ENCODE results near the gene MAPK8IP1.

The MAPK8IP1 gene

GRCh38 chr11:45928535-45929215, 43.2 kb downstream of the MAPK8IP1 start:
- DNase-seq: no peak

DNA sequence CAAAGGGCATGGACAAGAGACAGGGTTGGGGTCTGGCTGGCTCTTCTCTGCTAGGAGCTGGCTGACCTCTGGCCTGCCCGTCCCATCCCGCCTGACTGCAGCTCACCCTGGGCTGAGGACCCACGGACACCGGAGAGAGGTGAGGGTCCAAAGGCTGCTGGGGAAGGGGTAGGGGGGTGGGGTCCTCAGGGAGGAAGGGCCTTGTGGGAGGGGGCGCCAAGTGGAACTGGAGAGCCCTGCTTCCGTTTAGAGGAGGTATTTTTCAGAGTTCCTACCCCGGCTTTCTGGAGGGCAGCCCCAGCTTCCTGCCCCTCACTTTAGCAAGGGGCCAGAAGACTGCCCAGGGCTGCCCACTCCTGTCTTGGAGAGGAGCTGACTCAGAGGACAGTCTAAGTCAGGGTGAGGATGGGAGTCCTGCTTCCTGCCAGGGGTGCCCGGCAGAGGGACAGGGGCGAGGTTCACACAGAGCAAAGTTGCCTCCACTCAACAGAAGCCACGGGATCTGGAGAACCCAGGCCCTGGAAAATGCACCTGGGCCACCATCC, 44.1 kb downstream of the MAPK8IP1 start:
- DNase-seq: no peak

GRCh38 chr11:45930031-45930794, 44.8 kb downstream of the MAPK8IP1 start:
- DNase-seq: peak; percentile 77

DNA sequence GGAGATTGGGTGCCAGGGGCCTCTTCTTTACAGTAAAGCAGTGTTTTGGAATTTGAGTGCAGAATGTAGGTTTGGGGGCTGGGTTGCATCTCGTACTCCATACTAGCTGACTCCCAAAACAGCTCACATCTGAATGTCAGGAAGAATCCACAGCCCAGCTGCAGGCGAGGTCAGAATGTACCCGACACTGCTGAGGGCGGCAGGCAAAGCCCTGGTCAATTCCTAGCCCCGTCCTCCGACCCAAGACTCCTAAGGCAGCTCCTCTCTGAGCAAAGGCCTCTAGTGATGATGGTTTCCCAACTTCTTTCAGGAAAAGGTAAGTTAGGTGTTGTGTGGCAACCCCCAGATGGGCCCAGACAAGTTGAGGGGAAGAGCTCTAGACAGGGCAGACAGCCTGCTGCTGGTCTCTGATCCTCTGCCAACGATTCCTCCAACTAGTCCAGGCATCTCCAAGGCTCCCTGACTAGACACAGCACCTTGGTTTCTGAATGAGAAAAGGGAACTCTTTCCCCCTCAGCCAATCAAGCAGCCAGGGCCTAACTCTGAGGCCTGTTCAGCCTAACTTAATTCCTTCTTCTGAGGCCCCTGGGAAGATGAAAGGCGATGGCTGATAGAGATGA, 45.6 kb downstream of the MAPK8IP1 start:
- no peak for DNase-seq

DNA sequence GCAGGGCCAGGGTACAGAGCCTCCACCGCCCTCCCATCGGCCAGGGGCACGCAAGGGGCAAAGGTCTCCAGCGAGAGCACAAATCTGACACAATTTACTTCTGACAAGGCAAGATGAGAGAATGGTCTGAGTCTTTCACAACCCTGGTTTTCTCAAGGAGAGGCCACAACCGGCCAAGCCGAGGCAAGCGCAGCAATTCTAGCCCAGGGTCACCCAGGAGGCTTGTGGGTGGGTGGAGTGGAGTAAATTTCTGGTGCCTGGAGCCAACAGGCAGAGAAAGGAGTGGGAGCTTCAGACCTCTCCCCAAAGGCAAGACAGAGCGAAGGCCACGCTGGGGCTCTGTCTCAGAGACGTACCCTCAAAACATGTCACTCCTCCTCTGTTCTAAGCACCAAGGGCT, 46.3 kb downstream of the MAPK8IP1 start:
- DNase-seq: no peak

DNA sequence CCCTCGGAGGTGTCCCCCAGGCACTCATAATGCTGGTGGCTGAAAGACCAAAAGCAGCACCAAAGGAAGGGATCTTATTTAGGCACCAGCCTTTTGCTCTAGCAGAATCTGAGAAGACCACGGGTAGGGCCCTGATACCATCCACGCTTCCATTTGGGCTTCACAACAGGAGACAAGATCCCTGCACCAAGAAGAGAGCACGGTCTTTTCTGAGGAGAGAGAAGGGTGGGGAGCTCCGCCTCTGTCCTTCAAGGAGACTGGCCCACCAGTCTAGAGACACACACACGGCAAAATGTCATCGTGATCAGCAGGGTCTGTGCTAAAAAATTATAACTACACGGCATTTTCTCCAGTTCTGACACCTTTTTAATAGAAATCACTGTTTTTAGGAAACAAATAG, 46.8 kb downstream of the MAPK8IP1 start:
- no peak for DNase-seq

- DNase-seq: no peak
These were observed 47.8 kb downstream of the MAPK8IP1 start for GRCh38 chr11:45933131-45933831.

DNA sequence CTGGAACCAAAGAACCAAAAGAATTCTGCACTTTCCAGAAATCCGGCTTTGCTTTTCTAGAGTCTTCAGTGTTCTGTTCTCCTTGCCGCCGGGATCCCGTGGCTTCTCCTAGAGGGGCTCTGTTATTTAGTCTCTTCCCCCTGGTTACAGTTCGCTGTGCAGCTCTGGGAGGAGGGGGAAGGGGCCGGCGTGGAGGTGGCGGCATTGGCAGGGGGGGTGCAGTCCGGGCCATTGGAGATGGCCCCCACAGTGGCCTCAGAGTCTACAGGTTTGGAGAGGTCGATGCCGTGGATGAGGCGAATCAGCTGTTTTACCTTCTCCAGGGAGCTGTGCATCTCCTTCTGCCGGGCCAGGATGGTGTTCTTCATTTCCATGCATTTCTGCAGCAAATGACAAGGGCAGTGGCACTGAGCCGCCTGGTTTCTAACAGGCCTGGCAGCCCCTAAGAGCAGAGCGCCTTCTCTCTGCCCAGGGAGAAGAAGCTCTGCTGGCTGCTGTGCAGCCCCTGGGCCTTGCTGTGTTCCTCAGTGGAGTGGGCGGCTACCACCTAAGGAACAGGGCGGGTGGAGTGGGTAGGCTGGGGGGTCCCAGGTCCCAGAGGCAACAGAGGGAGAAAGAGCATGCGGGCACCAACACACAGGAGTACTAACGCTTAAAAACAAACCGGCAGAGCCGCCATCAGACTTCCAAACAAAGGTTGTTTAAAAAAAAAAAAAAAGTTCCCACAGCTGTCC, 48.6 kb downstream of the MAPK8IP1 start:
- no peak for DNase-seq

GRCh38 chr11:45934580-45935318, 49.3 kb downstream of the MAPK8IP1 start:
- no peak for DNase-seq

DNA sequence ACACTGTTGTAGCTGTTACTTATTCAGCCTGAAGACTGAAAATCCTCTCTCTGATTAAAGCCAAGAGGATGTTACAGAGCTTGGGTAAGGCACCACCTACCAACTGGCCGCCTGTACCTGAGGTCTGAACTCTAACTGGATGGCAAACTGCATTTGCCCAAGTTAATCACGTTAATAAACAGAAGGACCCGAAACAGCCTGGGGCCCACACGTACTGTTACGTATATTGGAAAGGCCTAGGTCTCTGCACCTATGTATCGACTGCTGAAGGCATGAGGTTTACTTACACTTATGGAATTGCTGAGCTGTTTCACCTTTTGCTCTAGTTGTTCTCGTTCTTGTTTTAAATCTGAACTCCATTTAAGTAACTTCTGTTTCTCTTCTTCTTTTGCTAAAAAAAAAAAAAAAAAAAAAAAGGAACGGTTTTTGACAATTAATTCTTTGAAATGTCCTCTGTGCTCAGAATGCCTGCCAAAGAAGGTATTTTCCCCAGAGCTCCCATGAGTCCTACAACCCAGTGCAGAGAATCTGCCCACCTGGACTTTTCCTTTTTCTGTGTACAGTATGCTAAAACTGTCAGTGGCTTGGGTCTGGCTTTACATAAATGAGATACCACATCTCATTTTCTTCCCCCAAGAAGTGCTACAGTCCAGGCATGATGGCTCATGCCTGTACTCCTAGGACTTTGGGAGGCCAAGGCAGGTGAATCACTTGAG, 50.1 kb downstream of the MAPK8IP1 start:
- DNase-seq: no peak

DNA sequence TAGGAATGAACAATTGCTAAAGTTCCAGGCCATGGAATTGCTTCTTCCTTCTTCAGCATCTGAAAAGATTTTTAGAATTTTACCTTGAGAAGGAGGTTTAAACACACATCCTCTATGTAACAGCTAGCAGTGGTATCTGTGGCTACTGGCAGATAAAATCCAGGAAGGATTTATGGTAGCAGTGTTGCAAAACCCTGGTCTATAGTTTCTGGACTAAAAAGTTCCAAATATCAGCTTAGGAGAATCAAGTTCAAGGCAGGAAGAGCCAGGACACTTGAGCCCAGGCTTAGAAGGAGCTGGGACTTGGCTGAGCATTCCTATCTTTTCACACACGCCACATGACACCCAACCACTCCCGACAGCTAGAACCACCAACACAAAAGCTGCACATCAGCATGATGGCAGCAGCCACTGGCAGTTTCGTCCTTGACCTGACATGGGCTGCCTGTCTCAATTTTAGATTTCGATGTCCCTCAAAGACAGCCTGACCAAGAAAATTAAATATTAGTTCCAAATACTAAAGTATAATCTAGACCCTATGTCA, 51.1 kb downstream of the MAPK8IP1 start:
- DNase-seq: no peak

- DNase-seq: no peak
These were observed 52.5 kb downstream of the MAPK8IP1 start for GRCh38 chr11:45937916-45938315.

DNA sequence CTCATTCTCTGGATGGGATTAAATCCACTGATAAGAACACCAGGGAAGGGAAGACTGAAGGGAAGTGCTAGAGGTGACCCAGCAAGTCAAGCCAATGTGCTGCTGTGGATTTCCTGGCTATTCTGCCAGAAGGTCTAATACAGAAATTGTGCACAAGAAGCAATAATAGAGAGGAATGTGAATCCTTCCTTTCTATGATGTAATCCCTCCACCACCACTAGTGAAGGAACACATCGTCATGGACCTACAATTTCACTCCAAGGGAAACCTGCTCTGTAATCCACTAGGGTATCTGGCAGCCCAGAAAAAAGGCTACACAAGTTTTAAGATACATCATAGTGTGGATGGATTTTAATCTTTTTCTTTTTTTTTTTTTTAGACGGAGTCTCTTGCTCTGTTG, 54.4 kb downstream of the MAPK8IP1 start:
- DNase-seq: no peak

- DNase-seq: no peak
These were observed 55.8 kb downstream of the MAPK8IP1 start for GRCh38 chr11:45941285-45941684.

DNA sequence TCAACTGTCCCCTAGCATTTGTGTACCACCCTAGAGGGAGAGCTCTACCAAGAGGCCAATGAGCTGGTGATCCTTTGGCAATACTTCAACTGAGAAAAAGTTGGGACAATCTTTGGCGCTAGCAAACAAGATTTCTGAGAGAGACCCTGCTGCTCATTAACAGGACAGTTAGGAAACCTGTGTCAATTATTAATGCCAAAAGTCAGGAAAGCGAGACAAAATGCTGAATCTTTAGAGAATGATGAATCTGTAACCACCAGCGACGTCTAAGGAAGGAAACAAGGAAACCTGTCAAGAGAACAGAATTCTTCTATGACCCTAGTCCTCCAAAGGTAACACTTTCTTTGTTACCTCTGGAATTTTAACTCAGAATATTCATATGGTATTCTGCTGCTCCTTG, 56.9 kb downstream of the MAPK8IP1 start:
- no peak for DNase-seq

DNA sequence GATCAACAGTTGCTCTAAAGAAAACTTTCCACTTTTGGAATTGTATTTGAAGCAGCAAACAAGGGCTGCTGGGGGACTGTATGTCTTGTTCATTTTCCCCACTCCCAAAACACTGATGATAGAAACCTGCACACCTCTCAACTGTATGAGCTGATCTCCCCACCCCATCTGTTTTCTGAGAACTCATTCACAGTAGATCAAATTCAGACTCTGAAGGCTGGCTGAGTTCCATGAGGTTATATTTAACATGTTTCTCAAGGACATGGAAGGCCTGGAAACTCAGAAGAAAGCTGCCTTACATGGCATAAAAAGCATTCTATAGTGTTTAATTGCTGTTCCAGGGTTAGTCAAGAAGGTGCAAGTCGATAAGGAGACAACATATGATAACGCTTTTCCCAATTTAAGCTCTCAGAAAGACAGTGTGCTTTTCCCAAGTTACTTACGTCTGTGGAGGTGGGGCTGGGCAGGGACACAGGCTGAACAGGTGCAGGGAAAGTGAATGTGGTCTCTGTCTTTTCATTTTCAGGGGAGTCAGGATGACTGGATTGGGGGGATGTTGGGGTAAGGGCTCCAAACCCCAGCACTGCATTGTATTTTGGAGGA, 60.0 kb downstream of the MAPK8IP1 start:
- no peak for DNase-seq

- no peak for DNase-seq
These were observed 62.4 kb downstream of the MAPK8IP1 start for GRCh38 chr11:45947885-45948284.

- no peak for DNase-seq
These were observed 62.9 kb downstream of the MAPK8IP1 start for GRCh38 chr11:45948356-45948755.

DNA sequence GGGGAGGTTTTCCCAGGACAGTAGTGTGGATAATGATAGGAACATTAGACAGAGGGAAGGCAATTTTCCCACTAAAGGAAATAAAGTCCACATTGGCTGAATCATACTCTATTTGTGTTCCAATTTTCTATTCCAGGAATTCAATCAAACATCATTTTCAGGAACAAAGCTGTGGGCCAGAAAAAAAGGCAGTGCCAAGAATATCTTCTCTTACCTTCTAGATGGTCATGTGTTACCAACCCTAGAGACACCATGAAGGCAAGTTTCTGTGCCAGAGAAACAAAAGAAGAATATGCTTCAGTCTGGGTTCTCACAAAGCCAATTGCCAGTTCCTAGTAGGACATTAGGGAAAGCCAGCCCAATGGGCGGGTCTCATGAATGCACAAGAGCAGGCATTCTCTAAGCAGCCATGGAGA, 64.5 kb downstream of the MAPK8IP1 start:
- DNase-seq: no peak

All from NCI-H1436 (cell line).